CD1c-positive myeloid dendritic cell (primary cell): ENCODE measurements around the gene RDH13.
"Not testable (repeated sequence)": the region's sequence is repeated elsewhere in the genome, so short reads cannot be mapped to it uniquely, and the experiment has no call there.

Experiments used
- DNase-seq: peaks from one replicate; pipeline ENCODE4 v3.0.0-alpha.2; 2016; ENCODE audit errors: extremely low spot score

The RDH13 gene

DNA sequence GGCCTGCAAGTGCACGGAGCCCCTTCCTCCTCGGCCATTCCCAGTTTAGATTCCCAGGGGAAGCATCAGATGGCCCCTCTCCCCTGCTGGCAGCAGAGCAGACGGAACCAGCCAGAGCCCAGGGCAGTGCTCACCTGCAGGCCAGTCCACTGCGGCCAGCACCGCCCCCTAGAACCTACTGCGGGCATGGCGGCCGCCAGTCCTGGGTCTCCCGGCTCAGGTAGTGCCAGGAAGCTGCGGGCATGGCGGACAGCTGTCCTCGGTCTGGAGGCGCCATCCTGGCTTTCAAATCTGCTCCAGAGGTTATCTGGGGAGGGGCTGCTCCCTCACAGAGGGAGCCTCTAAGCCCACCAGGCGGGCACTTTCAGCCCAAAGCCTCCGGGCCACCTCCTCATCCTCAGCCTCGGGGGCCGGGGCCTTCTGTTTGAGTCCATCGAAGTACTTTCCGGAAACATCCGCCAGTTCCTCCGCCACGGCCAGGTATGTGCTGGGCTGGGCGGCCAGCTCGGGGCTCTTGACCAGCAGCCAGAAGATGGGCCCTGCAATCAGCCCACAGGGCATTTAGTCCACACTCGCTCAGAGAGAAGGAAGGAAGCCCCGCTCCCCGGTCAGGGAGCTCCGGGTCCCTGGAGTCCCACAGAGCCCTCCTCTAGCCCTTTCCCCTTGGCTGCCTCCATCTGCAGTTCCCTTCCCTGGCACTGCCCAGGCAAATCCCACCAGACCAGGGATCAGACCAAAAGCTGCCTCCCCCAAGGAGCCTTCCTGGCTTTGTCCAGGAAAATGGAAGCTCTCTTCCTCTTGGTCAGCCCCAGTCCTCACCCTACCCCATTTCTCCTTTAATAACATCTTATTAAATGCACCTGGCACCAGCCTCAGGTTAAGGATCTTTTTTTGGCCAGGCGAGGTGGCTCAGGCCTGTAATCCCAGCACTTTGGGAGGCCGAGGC is 17.9 kb downstream of the RDH13 start:
- no peak for DNase-seq

DNA sequence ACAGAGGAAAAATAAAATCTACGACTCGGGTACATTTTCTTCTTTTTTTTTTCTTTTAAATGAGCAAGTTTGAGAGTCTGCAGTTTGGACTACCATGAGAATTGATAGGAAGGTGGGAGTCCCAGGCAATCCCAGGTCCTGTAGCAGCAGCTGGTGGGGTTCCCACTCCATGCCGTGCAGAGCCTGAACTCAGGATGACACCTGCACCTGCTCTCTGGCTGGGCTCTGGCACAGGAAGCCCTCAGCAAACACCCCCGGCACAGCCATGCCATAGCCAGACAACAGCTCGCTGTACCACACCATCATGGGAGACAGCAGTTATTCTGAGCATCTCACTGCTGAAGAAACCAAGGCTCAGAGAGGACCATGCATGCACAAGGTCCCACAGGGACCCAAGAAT is 18.7 kb downstream of the RDH13 start:
- DNase-seq: no peak

DNA sequence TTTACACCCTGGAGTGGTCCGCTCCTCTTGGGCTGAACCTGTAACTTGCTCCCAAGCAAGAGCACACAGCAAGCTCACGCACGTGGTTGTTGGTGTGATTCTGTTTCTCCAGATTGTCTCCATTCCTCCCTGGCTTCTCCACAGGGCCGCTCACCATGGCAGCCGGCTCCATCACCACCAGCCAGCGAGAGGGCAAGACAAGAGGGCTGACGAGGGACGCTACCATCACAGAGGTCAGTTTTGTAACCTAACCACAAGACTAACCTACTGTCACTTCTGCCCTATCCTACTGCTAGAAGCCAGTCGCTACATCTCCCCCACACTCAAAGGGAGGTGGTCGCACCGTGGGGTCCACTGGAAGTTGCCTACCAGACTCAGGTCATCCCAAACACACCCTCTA is 20.3 kb downstream of the RDH13 start:
- DNase-seq: no peak

DNA sequence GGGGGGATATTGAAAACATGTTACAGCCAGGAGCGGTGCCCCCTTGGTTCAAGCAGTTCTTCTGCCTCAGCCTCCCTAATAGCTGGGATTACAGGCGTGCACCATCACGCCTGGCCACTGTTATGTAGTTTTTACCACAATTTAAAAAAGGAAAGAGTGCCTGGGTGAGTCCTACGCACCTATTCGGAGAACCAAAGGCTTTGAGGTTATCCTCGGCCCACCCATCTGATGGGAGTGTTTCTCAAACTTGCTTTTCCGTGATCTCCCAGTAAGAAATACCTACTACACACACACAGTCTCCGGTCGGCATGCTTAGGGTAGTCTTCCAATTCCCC is 20.6 kb downstream of the RDH13 start:
- DNase-seq: no peak

DNA sequence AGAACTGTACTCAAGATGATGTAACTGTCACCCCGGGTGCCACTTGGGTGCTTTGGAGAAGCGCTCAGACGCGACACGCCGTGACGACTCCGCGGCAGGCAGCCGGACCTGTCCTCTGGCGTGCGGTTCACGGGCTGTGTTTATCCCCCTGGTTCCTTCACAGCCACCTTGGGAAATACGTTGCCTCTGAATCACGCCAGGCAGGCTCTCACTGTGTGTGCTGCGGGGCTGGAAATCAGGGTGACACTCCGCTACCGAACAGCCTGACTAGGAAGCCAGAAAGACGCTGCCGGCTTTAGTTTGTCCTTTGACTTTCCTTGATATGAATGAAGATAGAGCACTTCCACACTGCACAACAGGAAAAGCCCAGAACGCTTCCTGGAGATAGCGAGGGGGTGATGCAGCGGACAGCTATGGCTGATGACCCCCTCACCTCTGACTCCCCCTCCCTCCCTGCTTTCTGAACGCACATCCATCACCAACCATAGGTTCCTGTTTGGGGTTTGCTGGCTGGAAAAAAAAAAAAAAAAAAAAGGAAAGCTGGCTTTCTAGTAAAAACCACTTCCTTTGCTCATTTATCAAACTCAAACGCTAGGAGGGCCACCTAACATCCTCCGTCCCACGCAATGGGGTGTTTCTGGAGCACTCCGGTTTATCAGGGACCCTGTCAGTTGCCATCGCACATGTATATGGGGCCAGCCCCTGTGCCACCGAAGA is 21.2 kb downstream of the RDH13 start:
- peak; percentile 37 for DNase-seq

DNA sequence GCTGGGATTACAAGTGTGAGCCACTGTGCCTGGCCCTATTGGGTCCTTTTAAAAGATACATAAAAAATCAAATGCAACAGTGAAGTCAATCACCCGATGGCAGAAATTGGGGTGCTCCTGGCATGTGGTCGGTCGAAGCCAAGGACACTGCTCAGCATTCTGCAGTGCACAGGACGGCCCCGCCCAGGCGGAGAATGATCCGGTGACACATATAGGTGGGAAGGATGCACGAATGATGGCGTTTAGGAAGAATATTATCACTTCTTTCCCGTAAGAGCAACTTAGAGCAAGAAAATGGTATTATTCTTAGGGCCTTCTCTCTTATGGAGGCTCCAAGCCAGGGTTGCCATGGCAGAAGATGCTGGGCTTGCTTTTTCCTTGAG is 21.7 kb downstream of the RDH13 start:
- no peak for DNase-seq

DNA sequence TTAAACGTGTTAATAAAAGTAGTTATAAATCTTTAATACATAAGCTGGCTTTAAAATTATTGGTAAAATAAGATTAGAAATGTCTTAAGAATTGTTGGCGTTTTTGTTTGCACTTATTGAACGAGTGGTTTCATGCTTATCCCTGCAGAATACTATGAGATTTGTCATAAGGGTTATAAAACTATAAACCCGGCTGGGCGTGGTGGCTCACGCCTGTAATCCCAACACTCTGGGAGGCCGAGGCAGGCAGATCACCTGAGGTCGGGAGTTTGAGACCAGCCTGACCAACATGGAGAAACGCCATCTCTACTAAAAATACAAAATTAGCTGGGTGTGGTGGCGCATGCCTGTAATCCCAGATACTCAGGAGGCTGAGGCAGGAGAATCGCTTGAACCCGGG is 22.3 kb downstream of the RDH13 start:
- DNase-seq: not testable (repeated sequence)

DNA sequence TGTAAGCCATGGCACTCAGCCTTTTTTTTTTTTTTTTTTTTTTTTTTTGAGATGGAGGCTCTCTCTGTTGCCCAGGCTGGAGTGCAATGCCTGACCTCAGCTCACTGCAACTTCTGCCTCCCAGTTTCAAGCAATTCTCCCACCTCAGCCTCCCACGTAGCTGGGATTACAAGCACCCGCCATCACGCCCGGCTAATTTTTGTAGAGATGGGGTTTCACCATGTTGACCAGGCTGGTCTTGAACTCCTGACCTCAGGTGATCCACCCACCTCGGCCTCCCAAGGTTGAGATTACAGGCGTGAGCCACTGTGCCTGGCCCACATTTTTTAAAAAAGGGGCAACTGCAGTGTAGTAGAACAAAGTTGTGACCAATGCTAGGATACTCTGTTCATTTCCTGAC is 25.3 kb downstream of the RDH13 start:
- not testable (repeated sequence) for DNase-seq

DNA sequence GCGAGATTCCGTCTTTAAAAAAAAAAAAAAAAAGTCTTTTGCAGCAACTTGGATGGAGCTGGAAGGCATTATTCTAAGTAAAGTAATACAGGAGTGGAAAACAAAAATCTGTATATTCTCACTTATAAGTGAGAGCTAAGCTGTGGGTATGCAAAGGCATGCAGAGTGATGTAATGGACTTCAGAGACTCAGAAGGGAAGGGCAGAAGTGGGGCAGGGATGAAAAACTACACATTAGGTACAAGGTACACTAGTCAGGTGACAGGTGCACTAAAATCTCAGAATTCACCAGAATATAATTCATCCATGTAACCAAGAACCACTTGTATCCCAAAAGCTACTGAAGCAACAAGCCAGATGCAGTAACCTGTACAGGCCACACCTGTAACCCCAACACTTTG is 26.9 kb downstream of the RDH13 start:
- DNase-seq: no peak

DNA sequence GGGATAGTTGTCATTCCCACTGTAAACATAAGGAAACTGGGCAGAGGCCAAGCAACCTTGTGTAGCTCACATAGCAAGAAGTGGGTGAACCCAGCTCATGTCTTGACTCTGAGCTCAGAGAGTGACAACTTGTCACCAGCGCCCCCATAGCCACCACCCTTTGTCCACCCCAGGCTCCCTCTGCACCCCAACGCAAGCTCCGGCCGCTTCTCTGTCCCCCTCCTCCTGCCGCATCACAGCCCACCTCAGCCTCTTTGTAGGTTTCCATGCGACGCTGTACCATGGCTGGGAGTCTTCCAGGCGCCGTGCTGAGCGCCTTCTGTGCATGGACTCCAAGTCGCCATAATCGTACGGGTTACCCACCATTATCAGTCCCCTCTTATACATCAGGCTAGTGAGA is 28.2 kb downstream of the RDH13 start:
- no peak for DNase-seq

DNA sequence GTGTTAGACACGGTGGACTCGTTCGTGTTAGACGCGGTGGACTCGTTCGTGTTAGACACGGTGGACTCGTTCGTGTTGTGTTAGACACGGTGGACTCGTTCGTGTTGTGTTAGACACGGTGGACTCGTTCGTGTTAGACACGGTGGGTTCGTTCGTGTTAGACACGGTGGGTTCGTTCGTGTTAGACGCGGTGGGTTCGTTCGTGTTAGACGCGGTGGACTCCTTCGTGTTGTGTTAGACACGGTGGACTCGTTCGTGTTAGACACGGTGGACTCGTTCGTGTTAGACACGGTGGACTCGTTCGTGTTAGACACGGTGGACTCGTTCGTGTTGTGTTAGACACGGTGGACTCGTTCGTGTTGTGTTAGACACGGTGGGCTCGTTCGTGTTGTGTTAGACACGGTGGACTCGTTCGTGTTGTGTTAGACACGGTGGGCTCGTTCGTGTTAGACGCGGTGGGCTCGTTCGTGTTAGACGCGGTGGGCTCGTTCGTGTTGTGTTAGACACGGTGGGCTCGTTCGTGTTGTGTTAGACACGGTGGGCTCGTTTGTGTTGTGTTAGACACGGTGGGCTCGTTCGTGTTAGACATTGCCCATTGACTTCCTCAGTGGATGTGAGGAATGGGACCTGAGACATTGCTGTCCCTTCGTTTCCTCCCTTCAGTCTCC is 29.8 kb downstream of the RDH13 start:
- DNase-seq: not testable (repeated sequence)

DNA sequence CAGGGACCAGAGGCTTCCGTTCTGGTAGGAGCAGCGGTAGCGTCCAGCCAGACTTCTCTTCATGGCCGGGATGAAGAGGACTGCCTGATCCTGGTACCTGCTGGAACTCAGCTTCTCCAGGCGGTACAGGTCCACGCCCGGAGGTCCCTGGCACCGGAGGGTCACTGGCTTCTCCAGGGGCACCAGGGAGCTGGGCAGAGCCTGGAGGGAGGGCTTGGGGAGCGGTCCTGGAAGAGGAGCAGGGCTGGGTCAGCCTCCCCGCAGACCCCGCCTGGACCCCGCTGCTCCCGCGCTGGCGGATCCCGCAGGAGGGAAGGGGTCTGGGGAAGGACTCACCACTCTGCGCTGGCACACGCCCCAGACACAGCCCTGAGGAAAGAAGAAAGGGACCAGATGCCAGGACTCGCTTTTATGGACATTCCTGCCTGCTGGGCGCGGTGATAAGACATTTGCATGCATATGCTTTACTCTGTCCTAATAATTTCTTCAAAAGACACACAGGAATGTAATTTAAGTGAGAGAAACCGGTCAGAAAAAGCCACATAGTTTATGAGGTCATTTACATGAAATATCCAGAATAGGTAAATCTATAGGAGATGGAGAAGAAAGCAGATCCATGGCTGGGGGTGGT is 30.7 kb downstream of the RDH13 start:
- DNase-seq: no peak

DNA sequence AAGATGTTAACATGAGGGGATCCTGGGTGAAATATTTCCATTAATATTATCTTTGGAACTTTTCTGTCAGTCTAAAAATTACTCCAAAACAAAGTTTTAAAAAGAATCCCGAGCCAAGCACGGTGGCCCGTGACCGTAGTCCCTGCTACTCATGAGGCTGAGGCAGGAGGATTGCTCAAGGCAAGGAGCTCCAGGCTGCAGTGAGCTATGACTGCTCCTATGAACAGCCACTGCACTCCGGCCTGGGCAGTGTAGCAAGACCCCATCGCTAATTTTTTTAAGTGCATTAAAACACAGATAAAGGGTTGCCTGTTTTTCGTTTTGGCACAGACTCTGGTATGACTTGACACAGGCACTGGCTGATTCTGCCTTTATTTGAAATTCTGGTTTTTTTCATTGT is 31.8 kb downstream of the RDH13 start:
- DNase-seq: no peak

DNA sequence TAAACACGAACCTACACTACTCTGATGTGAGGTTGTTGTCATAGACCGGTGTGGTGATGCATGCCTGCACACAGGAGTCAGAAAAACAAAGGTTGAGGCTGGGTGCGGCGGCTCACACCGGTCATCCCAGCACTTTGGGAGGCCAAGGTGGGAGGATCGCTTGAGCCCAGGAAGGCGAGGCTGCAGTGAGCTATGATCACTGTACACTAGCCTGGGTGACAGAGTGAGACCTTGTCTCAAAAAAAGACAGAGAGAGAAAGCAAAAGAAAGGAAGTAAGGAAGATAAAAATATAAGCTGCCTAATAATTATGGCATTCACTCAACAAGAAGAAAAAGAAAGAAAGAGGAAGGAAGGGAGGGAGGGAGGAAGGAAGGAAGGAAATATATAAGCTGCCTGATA is 34.2 kb downstream of the RDH13 start:
- DNase-seq: no peak

DNA sequence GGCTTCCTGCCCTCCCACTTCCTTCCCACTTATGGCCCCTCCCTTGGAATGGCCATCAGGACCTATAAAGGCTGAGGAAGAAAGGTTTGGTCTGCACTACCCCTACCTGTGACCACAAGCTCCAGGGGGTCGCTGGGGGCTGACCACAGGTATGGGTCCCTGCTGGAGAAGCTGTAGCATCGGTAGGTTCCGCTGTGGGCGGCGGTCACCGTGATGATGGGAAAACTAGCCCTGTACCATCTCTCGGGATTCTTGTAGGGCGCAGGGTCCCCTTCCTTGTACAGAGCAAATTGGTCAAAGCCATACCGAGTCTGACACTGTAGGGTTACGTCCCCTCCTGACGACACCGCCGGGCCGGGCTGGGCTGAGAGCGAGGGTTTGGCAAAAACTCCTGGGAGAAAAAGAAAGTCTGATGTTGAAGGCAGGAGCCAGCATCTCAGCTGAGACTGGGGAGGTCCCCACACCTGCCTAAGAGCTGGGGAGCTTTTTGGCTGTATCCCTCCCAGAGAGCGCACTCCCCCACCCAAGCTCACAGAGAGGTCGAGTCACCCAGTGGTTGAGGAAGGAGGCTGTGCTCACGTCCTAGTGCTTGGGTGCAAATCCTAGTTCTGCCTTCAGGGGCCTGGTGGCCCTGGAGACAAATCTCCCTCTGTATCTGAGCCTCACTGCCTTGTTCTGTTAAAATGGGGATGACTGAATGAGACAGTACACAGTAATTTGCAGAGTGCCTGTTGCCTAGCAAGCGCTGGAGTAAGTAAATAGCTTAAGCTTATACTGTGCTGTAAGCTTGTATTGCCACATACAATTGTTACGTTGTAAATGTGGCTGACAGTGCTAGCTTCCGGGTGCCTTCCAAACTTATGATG is 35.2 kb downstream of the RDH13 start:
- no peak for DNase-seq

DNA sequence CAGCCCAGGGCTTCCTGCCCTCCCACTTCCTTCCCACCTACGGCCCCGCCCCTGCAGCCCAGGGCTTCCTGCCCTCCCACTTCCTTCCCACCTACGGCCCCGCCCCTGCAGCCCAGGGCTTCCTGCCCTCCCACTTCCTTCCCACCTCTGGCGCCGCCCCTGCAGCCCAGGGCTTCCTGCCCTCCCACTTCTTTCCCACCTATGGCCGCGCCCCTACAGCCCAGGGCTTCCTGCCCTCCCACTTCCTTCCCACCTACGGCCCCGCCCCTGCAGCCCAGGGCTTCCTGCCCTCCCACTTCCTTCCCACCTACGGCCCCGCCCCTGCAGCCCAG is 35.8 kb downstream of the RDH13 start:
- DNase-seq: not testable (repeated sequence)

DNA sequence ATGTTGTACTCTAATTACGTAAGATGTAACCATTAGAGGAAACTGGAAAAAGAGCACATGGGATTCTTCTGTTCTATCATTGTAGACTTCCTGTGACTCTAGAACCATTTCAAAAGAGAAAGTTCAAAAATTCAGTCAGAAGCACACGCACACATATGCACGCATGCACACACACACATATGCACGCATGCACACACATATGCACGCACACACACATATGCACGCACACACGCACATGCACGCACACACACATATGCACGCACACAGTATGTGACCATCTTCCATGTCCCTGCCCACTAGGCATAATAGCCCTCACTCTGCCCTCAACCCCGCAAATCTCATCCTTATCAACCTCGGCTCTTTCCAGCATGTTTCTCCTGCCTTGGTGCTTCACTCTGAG is 38.8 kb downstream of the RDH13 start:
- no peak for DNase-seq

DNA sequence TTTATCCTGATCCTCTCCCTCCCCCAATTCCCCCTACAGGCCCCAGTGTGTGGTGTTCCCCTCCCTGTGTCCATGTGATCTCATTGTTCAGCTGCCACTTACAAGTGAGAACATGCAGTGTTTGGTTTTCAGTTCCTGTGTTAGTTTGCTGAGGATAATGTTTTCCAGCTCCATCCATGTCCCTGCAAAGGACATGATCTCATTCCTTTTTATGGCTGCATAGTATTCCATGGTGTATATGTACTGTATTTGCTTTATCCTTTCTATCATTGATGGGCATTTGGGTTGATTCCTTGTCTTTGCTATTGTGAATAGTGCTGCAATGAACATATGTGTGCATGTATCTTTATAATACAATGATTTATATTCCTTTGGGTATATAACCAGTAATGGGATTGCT is 42.6 kb downstream of the RDH13 start:
- not testable (repeated sequence) for DNase-seq

DNA sequence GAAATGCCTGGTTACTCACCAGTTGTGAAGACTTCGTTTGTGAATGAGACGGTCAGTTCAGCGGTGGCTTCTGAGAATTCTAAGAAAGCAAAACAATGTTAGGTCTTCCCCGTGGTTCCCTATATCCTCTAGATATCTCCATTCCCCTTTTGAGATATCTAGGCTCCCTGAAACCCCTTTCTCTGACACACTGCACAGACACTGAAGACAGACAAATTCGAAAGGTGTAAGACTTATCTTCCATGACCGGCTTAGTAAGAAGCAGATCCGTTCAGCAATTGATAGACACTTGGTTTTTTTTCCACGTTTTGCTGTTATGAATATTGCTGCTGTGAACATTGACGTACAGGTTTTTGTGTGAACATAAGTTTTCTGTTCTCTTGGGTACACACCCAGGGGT is 44.3 kb downstream of the RDH13 start:
- no peak for DNase-seq

DNA sequence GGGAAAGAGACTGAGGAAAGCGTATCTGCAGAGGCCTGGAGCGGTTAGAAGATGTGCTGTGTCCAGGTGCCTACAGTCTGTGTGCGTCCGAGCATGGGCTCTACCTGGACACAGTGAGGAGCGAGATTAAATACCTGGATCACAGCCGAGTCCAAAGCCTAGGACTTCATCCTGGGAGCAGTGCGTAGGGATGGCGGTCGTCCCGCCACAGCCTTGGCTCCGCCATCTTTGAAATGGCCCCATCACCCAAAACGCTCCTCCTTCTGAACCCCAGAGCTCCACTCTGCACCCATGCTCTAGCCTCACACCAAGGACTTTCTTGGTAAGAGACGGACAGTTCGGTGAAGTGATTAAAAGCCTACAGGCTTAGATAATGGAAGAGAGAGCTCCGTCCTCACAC is 44.7 kb downstream of the RDH13 start:
- DNase-seq: no peak

DNA sequence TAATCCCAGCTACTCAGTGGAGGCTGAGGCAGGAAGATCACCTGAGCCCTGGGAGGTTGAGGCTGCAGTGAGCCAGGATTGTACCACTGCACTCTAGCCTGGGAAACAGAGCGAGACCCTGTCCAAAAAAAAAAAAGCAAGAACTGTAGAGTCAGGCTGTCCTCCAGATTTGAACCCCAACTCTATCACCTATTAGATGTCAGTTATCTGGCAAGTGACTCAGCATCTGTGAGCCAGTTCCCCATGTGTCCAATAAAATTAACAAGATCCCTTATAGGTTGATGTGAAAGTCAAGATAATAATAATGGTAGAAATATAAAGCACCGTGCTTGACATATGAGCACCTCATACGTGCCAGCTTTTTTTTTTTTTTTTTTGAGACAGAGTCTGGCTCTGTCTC is 46.9 kb downstream of the RDH13 start:
- no peak for DNase-seq

DNA sequence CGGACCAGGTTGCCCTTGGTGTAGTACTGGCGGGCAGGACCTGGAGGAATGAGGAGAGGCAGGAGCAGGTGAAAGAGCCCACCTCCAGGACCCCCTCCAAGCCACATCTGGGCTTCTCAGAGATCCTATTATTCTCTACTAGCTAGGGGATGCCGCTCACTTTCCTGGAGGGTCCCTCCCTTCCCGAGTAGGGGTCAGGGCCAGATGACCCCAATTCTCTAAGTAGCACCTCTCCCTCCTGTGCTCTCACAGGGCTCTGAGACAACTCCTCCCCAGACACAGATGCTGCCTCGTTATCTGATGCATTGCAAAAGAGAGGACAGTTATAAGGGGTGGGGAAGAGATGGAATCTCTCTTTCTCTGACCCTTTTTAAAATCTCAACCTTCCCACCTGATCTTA is 47.8 kb downstream of the RDH13 start:
- no peak for DNase-seq
